NCI-H187 treated with DMSO at 0.1 percent for 48 hours (cell line): Measurements from ENCODE around the gene PARVA.

Experiments used
- DNase-seq: peaks from one replicate; lab custom pipeline; 2025; lab: John Stamatoyannopoulos, UW

PARVA gene

GRCh38 chr11:12403997-12404350 lies 26.6 kb downstream of the PARVA start:
- no peak for DNase-seq

GRCh38 chr11:12404436-12404835 lies 27.1 kb downstream of the PARVA start:
- DNase-seq, result no peak

GRCh38 chr11:12408156-12408770 lies 30.9 kb downstream of the PARVA start:
- no peak for DNase-seq

GRCh38 chr11:12409621-12410005 lies 32.2 kb downstream of the PARVA start:
- no peak for DNase-seq

GRCh38 chr11:12410006-12410728 lies 32.8 kb downstream of the PARVA start:
- DNase-seq, result no peak

GRCh38 chr11:12411393-12411792 lies 34.0 kb downstream of the PARVA start:
- no peak for DNase-seq

- no peak for DNase-seq
Observed at GRCh38 chr11:12411806-12412727, 34.7 kb downstream of the PARVA start.

GRCh38 chr11:12413141-12414052 lies 36.0 kb downstream of the PARVA start:
- no peak for DNase-seq

GRCh38 chr11:12414611-12415010 lies 37.2 kb downstream of the PARVA start:
- no peak for DNase-seq

GRCh38 chr11:12415342-12415966 lies 38.1 kb downstream of the PARVA start:
- no peak for DNase-seq

GRCh38 chr11:12416552-12416951 lies 39.2 kb downstream of the PARVA start:
- DNase-seq, result no peak

- no peak for DNase-seq
Observed at GRCh38 chr11:12417691-12418611, 40.6 kb downstream of the PARVA start.

GRCh38 chr11:12420040-12420439 lies 42.7 kb downstream of the PARVA start:
- DNase-seq, result no peak

- DNase-seq, result no peak
Observed at GRCh38 chr11:12420706-12421105, 43.3 kb downstream of the PARVA start.

GRCh38 chr11:12421386-12421785 lies 44.0 kb downstream of the PARVA start:
- DNase-seq, result no peak

GRCh38 chr11:12426176-12426575 lies 48.8 kb downstream of the PARVA start:
- DNase-seq, result no peak

- no peak for DNase-seq
Observed at GRCh38 chr11:12429155-12429554, 51.8 kb downstream of the PARVA start.

GRCh38 chr11:12430351-12430750 lies 53.0 kb downstream of the PARVA start:
- no peak for DNase-seq

- DNase-seq, result no peak
Observed at GRCh38 chr11:12430954-12431595, 53.7 kb downstream of the PARVA start.

GRCh38 chr11:12432507-12432906 lies 55.1 kb downstream of the PARVA start:
- no peak for DNase-seq
